HCT116 (cell line): ENCODE data around the gene WNT5B. TPM values are rescaled to one million over a fixed set of nuclear protein-coding genes. Genes with fewer than 3 reads are reported as not detected.

Experiments
- ATAC-seq: fragments of 200-7000 bp; cut with Tn5 transposase; 2 replicates; pipeline ENCODE4 v1.9.1; 2020; ENCODE audit warnings: mild to moderate bottlenecking, moderate library complexity
- BruUV-seq: library from RNA; stranded (reverse); fragments of 400-500 nt; replicated peaks from 2 replicates; lab custom pipeline; 2021; lab: Mats Ljungman, UMichigan
- CTCF ChIA-PET: fragments of 300-600 bp; sonication (Branson Sonifier 250); formaldehyde crosslinking; loops from one replicate; lab custom pipeline; 2021; ENCODE audit warnings: antibody characterized with exemption; lab: Charles Lee
- POLR2A ChIA-PET: fragments of 300-600, 350-600 bp; sonication (Branson Sonifier 250); formaldehyde crosslinking; loops from one replicate; lab custom pipeline; 2021; ENCODE audit warnings: antibody characterized with exemption; lab: Charles Lee
- RAD21 ChIA-PET, 2 experiments: fragments of 300-600 bp; sonication (Branson Sonifier 250); formaldehyde crosslinking; loops; one replicate each; lab custom pipeline; 2023; ENCODE audit warnings: low total read pairs in 2 of 2; ENCODE audit not compliant: uncharacterized antibody in 2 of 2, unreplicated experiment in 2 of 2, low non-redundant PET in 1 of 2; lab: Charles Lee
- DNase-seq: peaks from one replicate; pipeline ENCODE4 v3.0.0-alpha.2; 2010; ENCODE audit warnings: low read depth, low spot score
- H2AFZ ChIP-seq: fragments of 200-600 bp; shearing (Covaris generic), sonication (generic); 2 replicates; pipeline ENCODE4 v1.6.1; 2017; ENCODE audit warnings: low read depth, mixed run types, mixed read lengths, antibody characterized with exemption, low read length; ENCODE audit not compliant: poor library complexity, severe bottlenecking
- H3K27ac ChIP-seq: 2 replicates; pipeline ENCODE4 v1.5.1; 2012; ENCODE audit warnings: low read depth, low read length
- H3K27me3 ChIP-seq: fragments of 200-600 bp; sonication (generic); 2 replicates; pipeline ENCODE4 v1.6.1; 2016; ENCODE audit warnings: mixed run types, low read length, mixed read lengths; ENCODE audit not compliant: insufficient read depth
- H3K36me3 ChIP-seq, 2 experiments: fragments of 200-500 bp in 1 of 2; fragments of 200-600 bp in 1 of 2; sonication (Bioruptor generic) in 1 of 2; sonication (generic) in 1 of 2; 2 replicates each; pipeline versions ENCODE4 v1.5.1 to v1.6.1; 2014 to 2016; ENCODE audit warnings: low read length in 2 of 2, inconsistent platforms in 1 of 2, mixed read lengths in 1 of 2, mixed run types in 1 of 2; ENCODE audit not compliant: insufficient read depth in 2 of 2, control insufficient read depth in 1 of 2
- H3K4me1 ChIP-seq, 2 experiments: fragments of 200-600 bp in 1 of 2; sonication (generic) in 1 of 2; 2 replicates each; pipeline versions ENCODE4 v1.5.1 to v1.6.1; 2012 to 2017; ENCODE audit warnings: low read length in 2 of 2, inconsistent platforms in 1 of 2, mild to moderate bottlenecking in 1 of 2, mixed read lengths in 1 of 2, mixed run types in 1 of 2, moderate library complexity in 1 of 2; ENCODE audit not compliant: insufficient read depth in 2 of 2, control insufficient read depth in 1 of 2
- H3K4me2 ChIP-seq: fragments of 200-600 bp; sonication (generic); 2 replicates; pipeline ENCODE4 v1.6.1; 2017; ENCODE audit warnings: mixed run types, low read length, mixed read lengths
- H3K4me3 ChIP-seq, 2 experiments: fragments of 200-600 bp in 1 of 2; sonication (generic) in 1 of 2; replicated peaks in 1 of 2; 2 replicates each; pipeline ENCODE4 v1.5.1; 2011 to 2016; ENCODE audit warnings: low read length in 2 of 2, control low read depth in 1 of 2, low read depth in 1 of 2, mild to moderate bottlenecking in 1 of 2, mixed read lengths in 1 of 2, mixed run types in 1 of 2
- H3K79me2 ChIP-seq: fragments of 200-600 bp; sonication (generic); 2 replicates; pipeline ENCODE4 v1.6.1; 2017; ENCODE audit warnings: mild to moderate bottlenecking, mixed run types, low read length, moderate library complexity, mixed read lengths; ENCODE audit not compliant: insufficient read depth
- H3K9ac ChIP-seq: fragments of 200-600 bp; sonication (generic); 2 replicates; pipeline ENCODE4 v1.6.1; 2016; ENCODE audit warnings: low read length, mixed read lengths
- H3K9me2 ChIP-seq: fragments of 200-600 bp; sonication (generic), shearing (Covaris generic); 2 replicates; pipeline ENCODE4 v1.6.1; 2017; ENCODE audit warnings: mixed run types, mild to moderate bottlenecking, moderate library complexity; ENCODE audit not compliant: insufficient read depth
- H3K9me3 ChIP-seq, 2 experiments: fragments of 200-500 bp in 1 of 2; fragments of 200-600 bp in 1 of 2; sonication (Bioruptor generic) in 1 of 2; sonication (generic) in 1 of 2; 2 replicates each; pipeline ENCODE4 v1.6.1; 2014 to 2017; ENCODE audit warnings: low read length in 2 of 2, mixed read lengths in 2 of 2, inconsistent platforms in 1 of 2, low read depth in 1 of 2, mild to moderate bottlenecking in 1 of 2, mixed run types in 1 of 2, moderate library complexity in 1 of 2; ENCODE audit not compliant: control insufficient read depth in 1 of 2, insufficient read depth in 1 of 2
- H4K20me1 ChIP-seq: fragments of 200-600 bp; sonication (generic), shearing (Covaris generic); 2 replicates; pipeline ENCODE4 v1.6.1; 2017; ENCODE audit warnings: mixed run types, mild to moderate bottlenecking, moderate library complexity; ENCODE audit not compliant: insufficient read depth
- ATF3 ChIP-seq: IDR thresholded peaks from 2 replicates; pipeline ENCODE4 v1.6.1; 2012
- CBX3 ChIP-seq: IDR thresholded peaks from 2 replicates; pipeline ENCODE4 v1.6.1; 2012; ENCODE audit warnings: low read depth
- CEBPB ChIP-seq: IDR thresholded peaks from 2 replicates; pipeline ENCODE4 v1.6.1; 2012; ENCODE audit warnings: low read depth
- EGR1 ChIP-seq: IDR thresholded peaks from 2 replicates; pipeline ENCODE4 v1.6.1; 2012; ENCODE audit warnings: low read depth
- EZH2phosphoT487 ChIP-seq: fragments of 200-600 bp; IDR thresholded peaks from 2 replicates; pipeline ENCODE4 v1.6.1; 2018; ENCODE audit warnings: antibody characterized with exemption, borderline replicate concordance
- JUND ChIP-seq: IDR thresholded peaks from 2 replicates; pipeline ENCODE4 v1.6.1; 2012
- MAX ChIP-seq: IDR thresholded peaks from 2 replicates; pipeline ENCODE4 v1.6.1; 2012
- POLR2A ChIP-seq: IDR thresholded peaks from 2 replicates; pipeline ENCODE4 v1.7.0; 2011; ENCODE audit warnings: borderline replicate concordance; ENCODE audit not compliant: insufficient read depth, insufficient read length; ENCODE audit errors: extremely low read depth
- POLR2AphosphoS5 ChIP-seq: IDR thresholded peaks from 2 replicates; pipeline ENCODE4 v1.6.1; 2011; ENCODE audit warnings: mild to moderate bottlenecking, low read depth, low read length, moderate library complexity
- RAD21 ChIP-seq: IDR thresholded peaks from 2 replicates; pipeline ENCODE4 v1.6.1; 2012; ENCODE audit warnings: low read depth, mild to moderate bottlenecking
- REST ChIP-seq: IDR thresholded peaks from 2 replicates; pipeline ENCODE4 v1.6.1; 2012; ENCODE audit warnings: low read depth
- SIN3A ChIP-seq: IDR thresholded peaks from 2 replicates; pipeline ENCODE4 v1.6.1; 2012; ENCODE audit warnings: low read depth
- SP1 ChIP-seq: IDR thresholded peaks from 2 replicates; pipeline ENCODE4 v1.6.1; 2012; ENCODE audit warnings: low read depth
- SRF ChIP-seq: IDR thresholded peaks from 2 replicates; pipeline ENCODE4 v1.6.1; 2012; ENCODE audit warnings: low read depth
- TCF7L2 ChIP-seq: IDR thresholded peaks from 2 replicates; pipeline ENCODE4 v1.7.0; 2011; ENCODE audit warnings: borderline replicate concordance, inconsistent platforms; ENCODE audit not compliant: insufficient read depth, insufficient read length; ENCODE audit errors: extremely low read depth
- ZBTB33 ChIP-seq: IDR thresholded peaks from 2 replicates; pipeline ENCODE4 v1.6.1; 2011; ENCODE audit warnings: mild to moderate bottlenecking, low read length, moderate library complexity; ENCODE audit not compliant: insufficient replicate concordance; ENCODE audit errors: extremely low read depth
- ZFX ChIP-seq: fragments of 450-650 bp; IDR thresholded peaks from 2 replicates; pipeline ENCODE4 v1.6.1; 2017
- ZNF274 ChIP-seq: fragments of 200-500 bp; sonication (Bioruptor generic); IDR thresholded peaks from 2 replicates; pipeline ENCODE4 v1.6.1; 2014; ENCODE audit warnings: mild to moderate bottlenecking, low read depth, low read length, inconsistent platforms
- intact Hi-C: fragments of 100-400 bp; cut with micrococcal nuclease; formaldehyde crosslinking; loops from 2 replicates; pipeline ENCODE4 v1.10.0; 2022
- total RNA-seq: library from RNA; stranded (reverse); gene quantifications from one replicate; pipeline ENCODE4 v1.2.1, GENCODE V29; 2021; ENCODE audit not compliant: unreplicated experiment

Gene WNT5B
- total RNA-seq, 1 experiment from 2014 or later, result 0.52 TPM

GRCh38 chr12:1651946-1652345 lies 22.9 kb downstream of the WNT5B start (continued):
- TF ChIP-seq REST (no peak), POLR2A (no peak), JUND (no peak), SIN3A (no peak), ZFX (no peak), SRF (no peak), SP1 (no peak), CEBPB (no peak), EZH2phosphoT487 (no peak), ATF3 (no peak)

GRCh38 chr12:1655225-1655788 lies 26.3 kb downstream of the WNT5B start:
- no peak overlapping the region for H2AFZ ChIP-seq
- DNase-seq (no peak), ATAC-seq (no peak)
- CTCF ChIA-PET, result interaction anchor here (1.5 to 10.7 kb wide), 2 partner anchors 135 to 285 kb away, joined by 7 to 242 read pairs; no protein-coding TSS in a partner anchor
- no peak overlapping the region for H3K27ac ChIP-seq
- no peak overlapping the region for H3K4me2 ChIP-seq
- H3K9me3 ChIP-seq, result no peaks in the 10 kb centered on the region
- POLR2A ChIA-PET, result no interaction called here
- no peak overlapping the region for H3K4me3 ChIP-seq
- H4K20me1 ChIP-seq, result no peaks in the 10 kb centered on the region
- H3K9ac ChIP-seq, result no peak overlapping the region
- intact Hi-C loops, result no loop called here
- no peaks in the 10 kb centered on the region for H3K9me2 ChIP-seq
- peaks cover 10% of the 10 kb centered on the region; the same call in 1 of the 2 replicates for H3K27me3 ChIP-seq
- H3K4me1 ChIP-seq, result peaks cover 0 to 3% of the 10 kb centered on the region in 2 experiments; a peak in 2 of 4 replicates
- RAD21 ChIA-PET, result interaction anchor here (1.1 to 3.2 kb wide), 2 partner anchors 135 kb away, joined by 5 to 30 read pairs; no protein-coding TSS in a partner anchor
- no peaks in the 10 kb centered on the region for H3K79me2 ChIP-seq
- BruUV-seq, result no TSS peak
- no peaks in the 10 kb centered on the region for H3K36me3 ChIP-seq
- TF ChIP-seq EGR1, result no peak
- no peak for TF ChIP-seq ZNF274
- no peak for TF ChIP-seq EZH2phosphoT487
- TF ChIP-seq SIN3A, result no peak
- no peak for TF ChIP-seq JUND
- TF ChIP-seq MAX, result no peak
- no peak for TF ChIP-seq ZFX
- no peak for TF ChIP-seq CBX3
- no peak for TF ChIP-seq ATF3
- no peak for TF ChIP-seq POLR2AphosphoS5
- TF ChIP-seq RAD21, result no peak
- TF ChIP-seq TCF7L2, result no peak
- TF ChIP-seq CEBPB, result no peak
- no peak for TF ChIP-seq ZBTB33
